HEK293 (cell line): Measurements from ENCODE around the gene NOL4L.

Source experiments
- FEZF1 ChIP-seq: fragments of 450-650 bp; formaldehyde crosslinking; IDR thresholded peaks from 2 replicates; pipeline ENCODE4 v1.5.1; 2016; ENCODE audit warnings: missing biosample characterization, missing genetic modification characterization
- GLIS1 ChIP-seq: fragments of 450-650 bp; formaldehyde crosslinking; IDR thresholded peaks from 2 replicates; pipeline ENCODE4 v1.5.1; 2016; ENCODE audit warnings: missing biosample characterization, missing genetic modification characterization
- IKZF3 ChIP-seq: fragments of 450-650 bp; IDR thresholded peaks from 2 replicates; pipeline ENCODE4 v1.5.0; 2018; ENCODE audit warnings: missing biosample characterization, mild to moderate bottlenecking, missing genetic modification characterization, moderate library complexity
- KLF1 ChIP-seq: fragments of 450-650 bp; formaldehyde crosslinking; IDR thresholded peaks from 2 replicates; pipeline ENCODE4 v1.5.1; 2016; ENCODE audit warnings: missing biosample characterization, missing genetic modification characterization
- MZF1 ChIP-seq: fragments of 450-650 bp; formaldehyde crosslinking; IDR thresholded peaks from 2 replicates; pipeline ENCODE4 v1.5.1; 2017; ENCODE audit warnings: missing biosample characterization, missing genetic modification characterization, borderline replicate concordance
- OSR2 ChIP-seq: fragments of 450-650 bp; formaldehyde crosslinking; IDR thresholded peaks from 2 replicates; pipeline ENCODE4 v1.5.1; 2016; ENCODE audit warnings: missing biosample characterization, missing genetic modification characterization
- SP2 ChIP-seq: fragments of 450-650 bp; formaldehyde crosslinking; IDR thresholded peaks from 2 replicates; pipeline ENCODE4 v1.5.1; 2016; ENCODE audit warnings: missing biosample characterization, missing genetic modification characterization
- SP7 ChIP-seq: fragments of 450-650 bp; formaldehyde crosslinking; IDR thresholded peaks from 2 replicates; pipeline ENCODE4 v1.5.1; 2016; ENCODE audit warnings: missing biosample characterization, missing genetic modification characterization
- WT1 ChIP-seq: fragments of 450-650 bp; formaldehyde crosslinking; IDR thresholded peaks from 2 replicates; pipeline ENCODE4 v1.5.1; 2016; ENCODE audit warnings: missing biosample characterization, missing genetic modification characterization
- ZBTB20 ChIP-seq: fragments of 450-650 bp; formaldehyde crosslinking; IDR thresholded peaks from 2 replicates; pipeline ENCODE4 v1.5.1; 2016; ENCODE audit warnings: missing biosample characterization, missing genetic modification characterization
- ZEB2 ChIP-seq: fragments of 450-650 bp; formaldehyde crosslinking; IDR thresholded peaks from 2 replicates; pipeline ENCODE4 v1.5.1; 2016; ENCODE audit warnings: missing biosample characterization, missing genetic modification characterization
- ZNF600 ChIP-seq: fragments of 450-650 bp; formaldehyde crosslinking; IDR thresholded peaks from 2 replicates; pipeline ENCODE4 v1.5.1; 2016; ENCODE audit warnings: missing biosample characterization, missing genetic modification characterization
- ZNF830 ChIP-seq: fragments of 450-650 bp; IDR thresholded peaks from 2 replicates; pipeline ENCODE4 v1.5.0; 2018; ENCODE audit warnings: missing biosample characterization, missing genetic modification characterization, low read depth, mild to moderate bottlenecking, moderate library complexity
- TF ChIP-seq, protein P1 (sequence below): fragments of 450-650 bp; formaldehyde crosslinking; IDR thresholded peaks from 2 replicates; pipeline ENCODE4 v1.5.1; 2016; ENCODE audit warnings: missing biosample characterization, missing genetic modification characterization
- TF ChIP-seq, protein P2 (sequence below): fragments of 450-650 bp; formaldehyde crosslinking; IDR thresholded peaks from 2 replicates; pipeline ENCODE4 v1.5.1; 2016; ENCODE audit warnings: missing biosample characterization, missing genetic modification characterization
- TF ChIP-seq, protein P3 (sequence below): fragments of 450-650 bp; IDR thresholded peaks from 2 replicates; pipeline ENCODE4 v1.5.1; 2018; ENCODE audit warnings: missing biosample characterization, missing genetic modification characterization
- TF ChIP-seq, protein P4 (sequence below): fragments of 450-650 bp; formaldehyde crosslinking; IDR thresholded peaks from 2 replicates; pipeline ENCODE4 v1.5.1; 2016; ENCODE audit warnings: missing biosample characterization, missing genetic modification characterization, low read depth
- TF ChIP-seq, protein P5 (sequence below): fragments of 450-650 bp; formaldehyde crosslinking; IDR thresholded peaks from 2 replicates; pipeline ENCODE4 v1.5.1; 2017; ENCODE audit warnings: missing biosample characterization, missing genetic modification characterization

NOL4L gene

DNA sequence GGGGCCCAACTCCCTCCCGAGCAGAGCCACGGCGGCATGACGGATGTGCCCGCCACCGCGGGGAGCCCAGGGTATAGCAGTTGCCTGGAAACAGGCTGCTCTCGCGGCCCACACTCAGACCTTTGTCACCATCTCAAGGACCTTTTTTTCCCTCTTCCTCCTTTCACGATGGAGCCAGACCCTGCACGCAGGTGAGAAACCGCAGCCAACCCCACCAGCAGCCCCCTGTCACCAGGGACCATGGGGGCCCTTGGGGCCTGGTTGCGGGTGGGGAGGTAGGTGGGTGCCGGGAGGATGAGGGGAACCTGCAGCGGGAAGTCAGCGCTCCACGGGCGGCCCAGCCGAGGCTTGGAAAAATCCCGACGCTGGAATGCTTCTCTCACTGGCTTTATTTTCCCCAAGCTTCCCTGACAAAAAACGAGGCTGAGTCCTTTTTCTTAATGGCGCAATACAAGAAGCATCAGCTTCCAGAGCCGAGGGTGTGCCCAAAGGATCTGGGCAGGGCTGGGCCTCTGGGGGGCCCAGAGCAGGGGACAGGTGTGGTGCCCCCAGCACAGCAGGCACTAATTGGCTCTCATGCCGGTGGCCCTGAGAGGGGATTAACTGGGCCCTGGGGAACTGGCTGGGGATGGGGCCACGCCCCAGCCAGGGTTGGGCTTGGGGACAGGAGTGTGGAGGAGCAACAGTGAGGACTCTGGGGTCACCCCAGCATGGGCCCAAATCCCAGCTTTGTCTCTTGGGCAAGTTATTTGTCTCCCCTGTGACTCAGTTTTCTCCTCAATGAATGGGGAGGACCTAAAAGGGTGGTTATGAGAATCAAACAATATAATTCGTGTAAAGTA is 23.9 kb downstream of the NOL4L start (continued):
- TF ChIP-seq, protein P1, sequence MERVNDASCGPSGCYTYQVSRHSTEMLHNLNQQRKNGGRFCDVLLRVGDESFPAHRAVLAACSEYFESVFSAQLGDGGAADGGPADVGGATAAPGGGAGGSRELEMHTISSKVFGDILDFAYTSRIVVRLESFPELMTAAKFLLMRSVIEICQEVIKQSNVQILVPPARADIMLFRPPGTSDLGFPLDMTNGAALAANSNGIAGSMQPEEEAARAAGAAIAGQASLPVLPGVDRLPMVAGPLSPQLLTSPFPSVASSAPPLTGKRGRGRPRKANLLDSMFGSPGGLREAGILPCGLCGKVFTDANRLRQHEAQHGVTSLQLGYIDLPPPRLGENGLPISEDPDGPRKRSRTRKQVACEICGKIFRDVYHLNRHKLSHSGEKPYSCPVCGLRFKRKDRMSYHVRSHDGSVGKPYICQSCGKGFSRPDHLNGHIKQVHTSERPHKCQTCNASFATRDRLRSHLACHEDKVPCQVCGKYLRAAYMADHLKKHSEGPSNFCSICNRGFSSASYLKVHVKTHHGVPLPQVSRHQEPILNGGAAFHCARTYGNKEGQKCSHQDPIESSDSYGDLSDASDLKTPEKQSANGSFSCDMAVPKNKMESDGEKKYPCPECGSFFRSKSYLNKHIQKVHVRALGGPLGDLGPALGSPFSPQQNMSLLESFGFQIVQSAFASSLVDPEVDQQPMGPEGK (tag by site-specific recombination), result peak; percentile 74
- TF ChIP-seq IKZF3 (tag by site-specific recombination) (peak; percentile 70), ZEB2 (tag by site-specific recombination) (0 out of 2 replicates have a peak, but pooled peaks have one; percentile 40), KLF1 (peak; percentile 100), FEZF1 (no peak), OSR2 (tag by site-specific recombination) (peak; percentile 93), SP2 (tag by site-specific recombination) (peak; percentile 44; the same call in 1 of the 2 replicates), ZNF830 (tag by site-specific recombination) (no peak), ZBTB20 (peak; percentile 52; the same call in 1 of the 2 replicates), WT1 (tag by site-specific recombination) (peak; percentile 45; the same call in 1 of the 2 replicates), MZF1 (tag by site-specific recombination) (peak; percentile 75; the same call in 1 of the 2 replicates), GLIS1 (tag by site-specific recombination) (peak; percentile 100), SP7 (tag by site-specific recombination) (peak; percentile 68; the same call in 1 of the 2 replicates), ZNF600 (tag by site-specific recombination) (peak; percentile 64)
- TF ChIP-seq, protein P2, sequence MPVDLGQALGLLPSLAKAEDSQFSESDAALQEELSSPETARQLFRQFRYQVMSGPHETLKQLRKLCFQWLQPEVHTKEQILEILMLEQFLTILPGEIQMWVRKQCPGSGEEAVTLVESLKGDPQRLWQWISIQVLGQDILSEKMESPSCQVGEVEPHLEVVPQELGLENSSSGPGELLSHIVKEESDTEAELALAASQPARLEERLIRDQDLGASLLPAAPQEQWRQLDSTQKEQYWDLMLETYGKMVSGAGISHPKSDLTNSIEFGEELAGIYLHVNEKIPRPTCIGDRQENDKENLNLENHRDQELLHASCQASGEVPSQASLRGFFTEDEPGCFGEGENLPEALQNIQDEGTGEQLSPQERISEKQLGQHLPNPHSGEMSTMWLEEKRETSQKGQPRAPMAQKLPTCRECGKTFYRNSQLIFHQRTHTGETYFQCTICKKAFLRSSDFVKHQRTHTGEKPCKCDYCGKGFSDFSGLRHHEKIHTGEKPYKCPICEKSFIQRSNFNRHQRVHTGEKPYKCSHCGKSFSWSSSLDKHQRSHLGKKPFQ (tag by site-specific recombination), result peak; percentile 62
- TF ChIP-seq, protein P3, sequence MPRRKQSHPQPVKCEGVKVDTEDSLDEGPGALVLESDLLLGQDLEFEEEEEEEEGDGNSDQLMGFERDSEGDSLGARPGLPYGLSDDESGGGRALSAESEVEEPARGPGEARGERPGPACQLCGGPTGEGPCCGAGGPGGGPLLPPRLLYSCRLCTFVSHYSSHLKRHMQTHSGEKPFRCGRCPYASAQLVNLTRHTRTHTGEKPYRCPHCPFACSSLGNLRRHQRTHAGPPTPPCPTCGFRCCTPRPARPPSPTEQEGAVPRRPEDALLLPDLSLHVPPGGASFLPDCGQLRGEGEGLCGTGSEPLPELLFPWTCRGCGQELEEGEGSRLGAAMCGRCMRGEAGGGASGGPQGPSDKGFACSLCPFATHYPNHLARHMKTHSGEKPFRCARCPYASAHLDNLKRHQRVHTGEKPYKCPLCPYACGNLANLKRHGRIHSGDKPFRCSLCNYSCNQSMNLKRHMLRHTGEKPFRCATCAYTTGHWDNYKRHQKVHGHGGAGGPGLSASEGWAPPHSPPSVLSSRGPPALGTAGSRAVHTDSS (tag by site-specific recombination), result no peak
- TF ChIP-seq, protein P4, sequence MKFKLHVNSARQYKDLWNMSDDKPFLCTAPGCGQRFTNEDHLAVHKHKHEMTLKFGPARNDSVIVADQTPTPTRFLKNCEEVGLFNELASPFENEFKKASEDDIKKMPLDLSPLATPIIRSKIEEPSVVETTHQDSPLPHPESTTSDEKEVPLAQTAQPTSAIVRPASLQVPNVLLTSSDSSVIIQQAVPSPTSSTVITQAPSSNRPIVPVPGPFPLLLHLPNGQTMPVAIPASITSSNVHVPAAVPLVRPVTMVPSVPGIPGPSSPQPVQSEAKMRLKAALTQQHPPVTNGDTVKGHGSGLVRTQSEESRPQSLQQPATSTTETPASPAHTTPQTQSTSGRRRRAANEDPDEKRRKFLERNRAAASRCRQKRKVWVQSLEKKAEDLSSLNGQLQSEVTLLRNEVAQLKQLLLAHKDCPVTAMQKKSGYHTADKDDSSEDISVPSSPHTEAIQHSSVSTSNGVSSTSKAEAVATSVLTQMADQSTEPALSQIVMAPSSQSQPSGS, result no peak
- TF ChIP-seq, protein P5, sequence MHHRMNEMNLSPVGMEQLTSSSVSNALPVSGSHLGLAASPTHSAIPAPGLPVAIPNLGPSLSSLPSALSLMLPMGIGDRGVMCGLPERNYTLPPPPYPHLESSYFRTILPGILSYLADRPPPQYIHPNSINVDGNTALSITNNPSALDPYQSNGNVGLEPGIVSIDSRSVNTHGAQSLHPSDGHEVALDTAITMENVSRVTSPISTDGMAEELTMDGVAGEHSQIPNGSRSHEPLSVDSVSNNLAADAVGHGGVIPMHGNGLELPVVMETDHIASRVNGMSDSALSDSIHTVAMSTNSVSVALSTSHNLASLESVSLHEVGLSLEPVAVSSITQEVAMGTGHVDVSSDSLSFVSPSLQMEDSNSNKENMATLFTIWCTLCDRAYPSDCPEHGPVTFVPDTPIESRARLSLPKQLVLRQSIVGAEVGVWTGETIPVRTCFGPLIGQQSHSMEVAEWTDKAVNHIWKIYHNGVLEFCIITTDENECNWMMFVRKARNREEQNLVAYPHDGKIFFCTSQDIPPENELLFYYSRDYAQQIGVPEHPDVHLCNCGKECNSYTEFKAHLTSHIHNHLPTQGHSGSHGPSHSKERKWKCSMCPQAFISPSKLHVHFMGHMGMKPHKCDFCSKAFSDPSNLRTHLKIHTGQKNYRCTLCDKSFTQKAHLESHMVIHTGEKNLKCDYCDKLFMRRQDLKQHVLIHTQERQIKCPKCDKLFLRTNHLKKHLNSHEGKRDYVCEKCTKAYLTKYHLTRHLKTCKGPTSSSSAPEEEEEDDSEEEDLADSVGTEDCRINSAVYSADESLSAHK, result peak; percentile 56
